GM18907 (cell line): ENCODE results near the gene USP22.

Source experiments
- ATAC-seq: cut with Tn5 transposase; IDR thresholded peaks from one replicate; pipeline ENCODE4 v1.9.1; 2021; ENCODE audit warnings: mild to moderate bottlenecking, moderate library complexity; ENCODE audit not compliant: unreplicated experiment

USP22 gene

GRCh38 chr17:21053056-21053455, 10.2 kb upstream of the USP22 start:
- peak; percentile 77 for ATAC-seq

- ATAC-seq = no peak
Measured at GRCh38 chr17:21049457-21049856, 6.6 kb upstream of the USP22 start.

DNA sequence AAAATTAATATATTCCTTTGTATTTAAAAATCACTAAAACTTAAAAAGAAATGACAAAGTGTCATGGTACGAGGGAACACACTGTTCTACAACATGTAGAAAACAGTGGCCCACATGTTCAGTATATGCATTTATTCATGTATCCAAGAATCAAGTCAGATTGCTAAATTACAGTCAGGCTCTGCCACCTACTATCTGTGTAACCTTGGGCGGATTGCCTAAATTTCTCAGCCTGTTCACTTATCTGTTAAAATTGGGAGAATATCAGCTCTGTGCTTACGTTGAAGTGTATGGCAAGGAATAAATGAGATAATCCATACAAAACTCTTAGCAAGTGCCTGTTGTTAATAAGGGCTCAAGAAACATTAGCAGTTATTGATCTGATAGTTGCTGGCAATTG, 3.4 kb upstream of the USP22 start:
- no peak for ATAC-seq

DNA sequence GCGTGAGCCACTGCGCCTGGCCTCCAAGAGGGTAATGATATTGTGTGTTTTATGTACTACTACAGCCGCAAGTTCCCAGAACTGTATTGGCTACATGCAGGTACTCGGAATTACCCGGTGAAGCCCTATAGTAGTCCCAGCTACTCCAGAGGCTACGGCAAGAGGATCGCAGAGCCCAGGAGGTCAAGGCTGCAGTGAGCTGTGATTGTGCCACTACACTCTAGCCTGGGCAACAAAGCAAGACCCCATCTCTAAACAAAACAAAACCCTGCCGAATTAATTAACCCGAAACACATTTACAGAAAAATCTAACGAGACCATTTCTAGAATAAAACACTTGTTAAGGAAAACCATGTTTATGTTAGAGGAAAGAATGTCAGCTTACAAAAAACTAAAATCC, 2.2 kb upstream of the USP22 start:
- ATAC-seq = no peak

DNA sequence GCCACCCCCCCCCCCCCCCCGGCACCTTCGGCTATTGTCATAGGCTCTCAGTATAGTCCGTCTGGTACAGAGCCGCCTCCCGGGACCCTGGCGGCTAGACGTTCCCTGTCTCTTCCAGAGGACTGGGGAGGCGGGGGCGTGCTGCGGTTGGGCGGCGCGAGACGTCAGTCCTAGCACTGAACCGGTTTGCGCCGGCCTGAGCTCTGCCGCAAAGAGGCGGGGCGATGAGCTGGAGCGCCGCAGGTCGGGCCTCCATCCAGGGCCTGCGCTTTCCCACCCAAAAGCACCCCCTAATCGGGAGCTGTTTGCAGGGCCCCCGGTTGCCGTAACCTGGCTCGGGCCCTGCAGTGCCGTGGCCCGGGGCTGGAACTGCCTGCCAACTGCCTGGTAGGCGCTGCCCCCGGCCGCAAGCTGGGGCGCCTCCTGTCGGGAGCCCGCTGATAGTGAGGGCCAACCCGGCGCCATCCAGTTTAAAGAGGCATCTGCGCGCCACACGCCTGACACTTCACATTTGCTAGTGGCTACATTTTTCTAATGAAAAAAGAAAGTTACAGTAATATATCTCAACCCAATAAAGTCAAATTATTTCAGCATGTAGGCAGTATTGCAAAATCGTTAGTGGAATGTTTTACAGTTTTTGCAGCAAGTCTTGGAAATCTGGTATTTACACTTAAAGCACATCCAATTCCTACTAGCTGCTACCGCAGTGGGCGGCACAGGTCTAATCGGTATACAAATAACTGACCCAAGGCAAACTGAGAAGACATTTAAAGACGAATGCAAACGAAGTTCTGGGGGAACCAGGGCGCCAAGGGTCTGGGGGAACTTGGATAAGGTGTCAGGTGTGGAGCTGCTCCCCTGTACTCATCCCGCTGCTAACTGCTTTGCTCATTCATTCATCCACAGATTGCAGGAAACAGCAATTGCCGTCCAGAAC, 753 bp upstream of the USP22 start:
- peak; percentile 87 for ATAC-seq

DNA sequence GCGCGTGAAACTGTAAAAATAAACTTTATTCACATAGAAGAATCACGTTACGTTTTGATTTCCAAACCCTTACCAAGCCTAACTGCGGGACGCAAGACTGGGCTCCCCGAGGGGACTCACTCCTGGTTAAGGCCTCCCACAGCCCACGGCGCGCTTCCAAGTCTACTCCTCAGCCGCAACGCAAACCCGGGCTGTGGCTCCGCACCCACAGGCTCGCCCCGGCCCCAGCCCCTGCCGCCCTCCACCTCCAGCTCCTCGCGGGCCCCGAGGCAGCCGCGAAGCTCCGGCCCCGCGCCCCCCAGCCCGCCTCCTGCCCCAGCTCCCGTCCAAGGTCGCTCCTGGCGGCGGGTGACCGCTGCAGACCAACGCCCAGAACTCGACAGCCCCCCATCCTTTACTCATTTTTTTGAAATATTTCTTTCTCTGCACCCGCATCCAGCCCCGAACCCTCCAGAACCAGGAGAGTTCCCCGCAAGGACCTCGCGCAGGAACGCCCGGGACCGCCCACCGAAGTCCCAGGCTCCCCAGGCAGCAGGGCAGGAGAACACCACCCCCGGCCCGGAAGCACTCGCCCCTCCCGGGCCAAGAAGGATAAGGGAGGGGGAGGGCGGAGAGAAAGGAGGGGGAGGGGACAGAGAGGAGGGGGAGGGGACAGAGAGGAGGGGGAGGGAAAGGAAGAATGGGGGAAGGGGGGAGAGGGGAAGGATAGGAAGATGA, 912 bp downstream of the USP22 start:
- peak; percentile 24 for ATAC-seq

- ATAC-seq = no peak
Measured at GRCh38 chr17:21039839-21040575, 2.8 kb downstream of the USP22 start.

- ATAC-seq = no peak
Measured at GRCh38 chr17:21037117-21037803, 5.6 kb downstream of the USP22 start.

GRCh38 chr17:21036361-21036881, 6.4 kb downstream of the USP22 start:
- ATAC-seq = no peak

- ATAC-seq = no peak
Measured at GRCh38 chr17:21035406-21035805, 7.4 kb downstream of the USP22 start.

GRCh38 chr17:21034340-21035235, 8.2 kb downstream of the USP22 start:
- ATAC-seq = peak; percentile 62

- ATAC-seq = no peak
Measured at GRCh38 chr17:21033350-21033749, 9.5 kb downstream of the USP22 start.

DNA sequence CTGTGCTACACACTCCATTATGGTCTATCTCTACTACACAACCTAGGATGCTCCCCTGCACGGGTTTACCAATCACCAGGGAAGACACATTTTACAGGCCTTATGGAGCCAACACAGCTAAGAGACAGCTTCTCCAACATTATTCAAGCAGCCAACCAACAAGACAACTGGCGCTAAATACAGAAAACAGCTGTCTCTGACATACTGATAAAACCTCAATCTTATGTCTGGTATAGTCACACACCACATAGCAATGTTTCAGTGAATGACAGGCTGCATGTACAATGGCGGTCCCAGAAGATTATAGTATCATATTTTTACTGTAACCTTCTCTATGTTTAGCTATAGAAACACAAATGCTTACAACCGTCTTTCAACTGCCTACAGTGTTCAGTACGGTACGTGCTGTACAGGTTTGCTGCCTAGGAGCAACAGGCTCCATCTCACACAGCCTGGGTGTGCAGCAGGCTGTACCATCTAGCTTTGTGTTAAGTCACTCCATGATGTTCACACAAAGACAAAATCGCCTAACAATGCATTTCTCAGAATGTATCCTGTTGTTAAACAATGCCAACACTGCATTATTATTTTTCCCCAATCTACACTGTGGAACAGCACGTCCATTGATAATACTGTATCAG, 10.9 kb downstream of the USP22 start:
- no peak for ATAC-seq

GRCh38 chr17:21030375-21030774, 12.4 kb downstream of the USP22 start:
- ATAC-seq = no peak

GRCh38 chr17:21029515-21029914, 13.3 kb downstream of the USP22 start:
- no peak for ATAC-seq

GRCh38 chr17:21029036-21029435, 13.8 kb downstream of the USP22 start:
- ATAC-seq = no peak

DNA sequence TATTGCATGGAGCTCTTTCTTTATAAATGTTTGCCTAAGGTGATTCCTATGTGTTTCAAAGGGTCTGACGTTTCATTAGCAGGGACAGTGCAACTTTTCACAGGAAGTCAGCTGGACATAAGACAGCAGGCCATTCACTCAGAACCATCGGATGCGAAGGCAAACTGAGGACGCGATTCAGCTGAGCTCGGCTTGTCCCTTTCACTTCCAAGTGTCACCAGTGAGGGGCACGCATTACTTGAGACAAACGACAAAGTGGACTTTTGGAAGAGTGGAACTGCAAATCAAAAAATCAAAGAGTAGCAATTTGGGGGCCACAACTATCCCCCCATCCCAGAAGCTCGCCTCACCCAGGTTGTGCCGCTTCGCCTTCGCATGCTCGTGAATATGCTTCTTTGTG, 14.6 kb downstream of the USP22 start:
- no peak for ATAC-seq

GRCh38 chr17:21027031-21027430, 15.8 kb downstream of the USP22 start:
- ATAC-seq = no peak

- no peak for ATAC-seq
Measured at GRCh38 chr17:21025451-21025850, 17.4 kb downstream of the USP22 start.
